Left cardiac atrium (tissue), 4 donors: ENCODE results near the gene ZNF469. TPM values are rescaled to one million over a fixed set of nuclear protein-coding genes. Genes with fewer than 3 reads are reported as not detected.
"Not testable (repeated sequence)": the region's sequence is repeated elsewhere in the genome, so short reads cannot be mapped to it uniquely, and the experiment has no call there.

Experiments
- ATAC-seq, 2 donors: fragments of 200-7000 bp; cut with Tn5 transposase; one replicate each; pipeline ENCODE4 v1.9.1; 2020; ENCODE audit warnings: mild to moderate bottlenecking in 2 of 2, moderate library complexity in 2 of 2
- DNase-seq: peaks from one replicate; pipeline ENCODE4 v3.0.0-alpha.2; 2020
- intact Hi-C, 2 donors: fragments of 100-400 bp; cut with DNase I; formaldehyde crosslinking; loops; one replicate each; pipeline versions ENCODE4 v1.14.1 to v1.15.1; 2022 to 2023
- total RNA-seq, 2 donors: library from RNA; stranded (reverse); fragmentation: NEBNext Ultra II Directional; extraction: Animal tissue kit (Norgen Biotek cat#: 25700); gene quantifications; one replicate each; pipeline ENCODE4 v1.2.1, GENCODE V29; 2021
- donor health status: DM: no; HTN: yes; CAD: no.
- donor health status: DM: no; HTN: yes; CAD: no; lungs with severe emphysema.
- donor health status: DM: yes; HTN: yes; CAD: no.
- donor health status: Dilated cardiomyopathy.

The ZNF469 gene
- total RNA-seq, 2 donors from 2014 or later, result 0.65 to 1.7 TPM

DNA sequence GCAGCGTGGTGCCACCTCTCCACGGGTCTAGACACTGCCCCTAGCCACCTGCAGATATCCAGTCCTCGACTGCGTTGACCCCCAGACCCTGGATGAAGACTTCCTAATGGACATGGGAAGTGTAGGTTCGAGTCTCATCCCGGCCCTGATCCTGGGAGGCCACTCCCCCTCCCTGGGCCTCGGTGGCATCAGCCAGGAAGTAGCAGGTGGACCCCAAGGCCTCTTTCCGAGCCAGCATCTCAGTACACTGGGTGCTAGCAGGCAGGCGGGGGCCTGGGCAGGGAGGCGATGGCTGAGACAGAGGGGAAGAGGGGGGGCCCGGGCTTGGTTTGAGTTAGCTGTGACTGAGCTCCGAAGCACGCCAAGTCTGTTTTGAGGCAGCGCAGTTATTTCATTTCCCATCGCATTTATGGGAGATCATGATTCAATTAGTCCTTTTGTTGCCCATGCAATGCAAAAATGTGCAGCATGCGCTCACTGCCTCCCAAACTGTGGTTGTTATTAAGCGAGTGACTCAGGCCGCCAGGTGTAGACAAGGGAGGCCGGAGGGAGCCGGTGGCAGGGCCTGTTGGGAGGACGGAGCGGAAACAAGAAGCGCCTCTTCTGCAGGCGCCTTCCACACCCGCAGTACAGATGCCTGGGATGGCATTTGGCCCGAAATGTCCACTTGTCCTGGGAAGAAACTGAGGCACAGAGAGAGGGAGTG lies 25.3 kb upstream of the ZNF469 start:
- DNase-seq (peak; percentile 12), ATAC-seq (no peak)
- intact Hi-C loops, result no loop called here

- no peak for ATAC-seq
- intact Hi-C loops, result no loop called here
- DNase-seq, result peak; percentile 2
Measured at GRCh38 chr16:88358023-88358420, 24.7 kb upstream of the ZNF469 start.

GRCh38 chr16:88359008-88359407 lies 23.8 kb upstream of the ZNF469 start:
- no peak for ATAC-seq
- DNase-seq, result peak; percentile 2
- intact Hi-C loops, result no loop called here

DNA sequence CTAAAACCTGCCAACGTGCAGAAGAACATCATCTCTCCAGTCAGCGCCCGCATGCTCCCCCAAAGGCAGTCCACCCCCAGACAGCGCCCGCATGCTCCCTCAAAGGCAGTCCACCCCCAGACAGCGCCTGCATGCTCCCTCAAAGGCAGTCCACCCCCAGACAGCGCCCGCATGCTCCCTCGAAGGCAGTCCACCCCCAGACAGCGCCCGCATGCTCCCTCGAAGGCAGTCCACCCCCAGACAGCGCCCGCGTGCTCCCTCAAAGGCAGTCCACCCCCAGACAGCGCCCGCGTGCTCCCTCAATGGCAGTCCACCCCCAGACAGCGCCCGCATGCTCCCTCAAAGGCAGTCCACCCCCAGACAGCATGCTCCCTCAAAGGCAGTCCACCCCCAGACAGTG lies 22.4 kb upstream of the ZNF469 start:
- ATAC-seq, intact Hi-C loops: not testable (repeated sequence)
- DNase-seq, result peak; percentile 9

GRCh38 chr16:88360999-88361398 lies 21.8 kb upstream of the ZNF469 start:
- DNase-seq, result no peak

GRCh38 chr16:88361775-88362174 lies 21.0 kb upstream of the ZNF469 start:
- intact Hi-C loops, result no loop called here
- ATAC-seq (no peak), DNase-seq (no peak)

More at GRCh38 chr16:88360999-88361398, 21.8 kb upstream of the ZNF469 start:
- no peak for ATAC-seq
- intact Hi-C loops, result no loop called here

- intact Hi-C loops, result no loop called here
- DNase-seq (no peak), ATAC-seq (no peak)
Measured at GRCh38 chr16:88363239-88363891, 19.4 kb upstream of the ZNF469 start.

- ATAC-seq (no peak), DNase-seq (no peak)
- intact Hi-C loops, result no loop called here
Measured at GRCh38 chr16:88365244-88365865, 17.4 kb upstream of the ZNF469 start.

- DNase-seq, result no peak
- intact Hi-C loops, result no loop called here
- no peak for ATAC-seq
Measured at GRCh38 chr16:88366032-88366703, 16.6 kb upstream of the ZNF469 start.

- DNase-seq (no peak), ATAC-seq (no peak)
- intact Hi-C loops, result no loop called here
Measured at GRCh38 chr16:88366704-88367047, 16.1 kb upstream of the ZNF469 start.

DNA sequence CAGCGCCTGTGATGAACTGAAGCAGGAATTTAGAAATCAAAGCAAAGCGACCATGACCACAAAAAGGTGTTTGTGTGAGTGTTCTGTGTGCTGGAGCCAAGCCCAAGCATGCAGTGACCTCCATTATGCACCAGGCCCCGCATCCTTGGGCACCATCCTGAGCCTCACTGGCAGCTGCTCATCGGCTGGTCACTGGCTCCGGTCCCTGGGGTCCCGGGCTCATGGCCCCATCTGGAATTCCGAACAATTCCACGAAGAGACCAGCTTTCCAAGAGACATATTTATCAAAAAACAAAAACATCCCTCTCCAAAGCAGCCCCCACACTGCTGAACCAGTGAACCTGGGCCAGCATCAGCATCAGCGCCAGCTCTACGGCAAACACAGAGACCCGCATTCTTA lies 15.2 kb upstream of the ZNF469 start:
- intact Hi-C loops, result no loop called here
- DNase-seq (no peak), ATAC-seq (no peak)

GRCh38 chr16:88368036-88368435 lies 14.7 kb upstream of the ZNF469 start:
- intact Hi-C loops, result no loop called here
- peak; percentile 14 for DNase-seq
- no peak for ATAC-seq

DNA sequence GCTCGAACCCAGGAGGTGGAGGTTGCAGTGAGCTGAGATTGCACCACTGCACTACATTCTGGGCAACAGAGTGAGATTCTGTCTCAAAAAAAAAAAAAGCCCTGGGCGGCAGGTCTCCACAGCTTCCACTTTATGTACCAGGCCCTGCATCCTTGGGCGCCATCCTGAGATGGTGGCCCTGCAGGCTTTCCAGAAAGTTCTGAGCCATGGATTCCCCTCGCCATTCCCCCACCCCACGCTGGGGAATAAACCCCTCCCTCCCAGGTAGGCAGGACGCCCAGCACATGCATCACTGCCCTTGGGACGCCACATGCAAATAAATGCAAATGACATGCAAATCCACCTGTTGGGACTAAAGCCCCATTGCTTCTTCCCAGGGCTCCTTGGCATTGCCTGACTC lies 13.8 kb upstream of the ZNF469 start:
- intact Hi-C loops, result no loop called here
- DNase-seq (peak; percentile 5), ATAC-seq (no peak)

GRCh38 chr16:88369447-88370008 lies 13.2 kb upstream of the ZNF469 start:
- intact Hi-C loops, result no loop called here
- no peak for DNase-seq
- no peak for ATAC-seq

DNA sequence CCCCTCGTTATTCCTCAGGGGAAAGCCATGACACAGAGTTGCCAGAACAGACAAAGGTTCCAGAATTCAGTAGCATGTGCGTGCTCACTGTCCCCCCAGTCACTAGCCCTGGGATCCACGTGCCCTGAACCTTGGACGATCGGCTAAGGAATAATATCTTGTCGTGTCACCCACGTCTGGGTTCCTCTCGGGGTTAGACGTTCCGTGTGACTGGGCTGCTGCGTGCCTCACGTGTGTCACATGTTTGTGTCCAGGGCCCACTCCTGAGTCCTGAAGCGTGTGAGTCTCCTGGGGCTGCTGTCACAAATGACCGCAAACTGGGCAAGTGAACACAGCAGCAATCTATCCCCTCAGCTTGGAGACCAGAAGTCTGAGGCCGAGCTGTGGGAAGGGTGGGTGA lies 12.4 kb upstream of the ZNF469 start:
- ATAC-seq, result no peak
- intact Hi-C loops, result no loop called here
- DNase-seq, result no peak

DNA sequence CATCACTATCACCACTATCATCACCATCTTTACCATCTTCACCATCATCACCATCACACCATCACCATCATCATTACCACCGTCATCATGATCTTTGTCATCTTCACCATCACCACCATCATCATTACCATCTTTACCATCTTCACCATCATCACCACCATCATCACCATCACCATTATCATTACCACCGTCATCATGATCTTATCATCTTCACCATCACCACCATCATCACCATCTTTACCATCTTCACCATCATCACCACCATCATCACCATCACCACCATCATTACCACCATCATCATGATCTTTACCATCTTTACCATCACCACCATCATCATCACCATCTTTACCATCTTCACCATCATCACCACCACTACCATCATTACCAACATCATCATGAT lies 10.2 kb upstream of the ZNF469 start:
- intact Hi-C loops, result no loop called here

DNA sequence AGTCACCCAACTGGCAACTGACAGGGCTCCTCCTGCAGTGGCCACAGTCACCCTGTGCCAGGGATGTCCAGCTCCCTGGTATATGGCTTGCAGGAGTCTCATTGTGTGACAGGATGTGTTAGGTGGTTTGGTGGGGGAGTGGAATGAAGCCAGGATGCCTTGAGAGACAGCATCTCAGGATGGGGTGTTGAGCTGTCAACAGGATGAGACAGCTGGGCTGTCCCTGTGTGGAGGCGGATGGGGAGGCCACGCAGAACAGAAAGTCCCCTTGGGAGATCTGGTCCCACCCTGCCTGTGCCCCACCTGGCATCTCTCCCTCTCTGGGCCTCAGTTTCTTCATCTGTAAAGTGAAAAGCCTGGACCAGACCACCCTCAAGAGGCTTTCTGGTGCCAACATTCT lies 9.5 kb upstream of the ZNF469 start:
- no peak for DNase-seq
- no peak for ATAC-seq
- intact Hi-C loops, result no loop called here

More for the DNA sequence above, 10.2 kb upstream of the ZNF469 start:
- DNase-seq, result no peak
- ATAC-seq, result no peak

DNA sequence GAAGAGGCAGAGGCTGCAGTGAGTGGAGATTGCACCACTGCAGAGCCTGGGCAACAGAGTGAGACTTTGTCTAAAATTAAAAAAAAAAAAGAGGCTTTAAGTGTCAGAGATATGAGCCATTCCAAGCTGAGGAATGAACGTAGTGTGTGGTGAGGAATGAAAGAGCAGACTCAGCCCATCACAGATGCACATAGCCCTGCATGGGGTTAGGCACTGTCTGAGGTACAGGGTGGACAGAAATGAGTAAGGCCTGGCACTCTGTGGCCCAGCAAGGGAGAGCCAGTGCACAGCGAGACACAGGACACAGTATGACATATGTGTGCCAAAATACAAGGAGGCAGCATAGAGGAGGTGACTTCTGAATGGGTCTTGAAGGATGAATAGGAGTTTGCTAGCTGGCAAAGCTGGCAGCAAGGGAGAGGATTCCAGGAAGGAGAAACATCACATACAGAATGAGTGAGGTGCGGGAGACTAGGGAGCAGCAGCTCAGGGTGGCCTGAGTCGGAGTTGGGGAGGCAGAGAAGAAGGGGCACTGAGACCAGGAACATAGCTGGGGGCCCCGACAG lies 8.7 kb upstream of the ZNF469 start:
- ATAC-seq, result no peak
- intact Hi-C loops, result no loop called here
- no peak for DNase-seq

- DNase-seq (no peak), ATAC-seq (no peak)
- intact Hi-C loops, result no loop called here
Measured at GRCh38 chr16:88374736-88375135, 8.0 kb upstream of the ZNF469 start.
